ENCODE results near the gene LYZL6. TPM values are rescaled to one million over a fixed set of nuclear protein-coding genes. Genes with fewer than 3 reads are reported as not detected.
"Not testable (repeated sequence)": the region's sequence is repeated elsewhere in the genome, so short reads cannot be mapped to it uniquely, and the experiment has no call there.

LYZL6 gene
- total and polyA plus RNA-seq, 3 donors from 2014 or later, result 22.9 to 82.6 (median 38.7) TPM

- no peak for DNase-seq
- no peaks in the 10 kb centered on the region for H3K4me1 ChIP-seq
- H3K4me3 ChIP-seq, result no peak overlapping the region
- H3K27me3 ChIP-seq, result no peaks in the 10 kb centered on the region
- no peaks in the 10 kb centered on the region for H3K9me3 ChIP-seq
- H3K36me3 ChIP-seq (ENCODE audit: low read depth, missing control alignments), result no peaks in the 10 kb centered on the region
- TF ChIP-seq CTCF (IDR thresholded peaks at IDR 0.05) (no peak), POLR2A (IDR thresholded peaks at IDR 0.05) (no peak)
- no peak overlapping the region for H3K27ac ChIP-seq
- intact Hi-C loops (cut with DNase I; ENCODE audit: low total_unique reads), result no loop called here
- WGBS, 2 donors, result 80 to 81% methylated on average over 9 of the region's 9 CpGs
These were observed 41.8 kb downstream of the LYZL6 start for GRCh38 chr17:35901631-35902175.

GRCh38 chr17:35900708-35901480 lies 42.6 kb downstream of the LYZL6 start:
- H3K4me1 ChIP-seq, result no peaks in the 10 kb centered on the region
- intact Hi-C loops (cut with DNase I; ENCODE audit: low total_unique reads), result no loop called here
- no peak for DNase-seq
- H3K27me3 ChIP-seq, result no peaks in the 10 kb centered on the region
- TF ChIP-seq CTCF (IDR thresholded peaks at IDR 0.05), result no peak
- no peak for TF ChIP-seq POLR2A (IDR thresholded peaks at IDR 0.05)
- H3K9me3 ChIP-seq, result no peaks in the 10 kb centered on the region
- H3K36me3 ChIP-seq (ENCODE audit: low read depth, missing control alignments), result no peaks in the 10 kb centered on the region
- WGBS, 2 donors, result 56 to 62% methylated on average over 11 of the region's 11 CpGs
- no peak overlapping the region for H3K27ac ChIP-seq
- no peak overlapping the region for H3K4me3 ChIP-seq

- H3K27ac ChIP-seq, result no peak overlapping the region
These were observed 43.2 kb downstream of the LYZL6 start for GRCh38 chr17:35900280-35900679.

GRCh38 chr17:35898283-35899070 lies 45.0 kb downstream of the LYZL6 start:
- TF ChIP-seq POLR2A (IDR thresholded peaks at IDR 0.05), result no peak
- TF ChIP-seq CTCF (IDR thresholded peaks at IDR 0.05), result no peak
- DNase-seq, result peak; percentile 40
- Histone ChIP-seq H3K4me1 (no peaks in the 10 kb centered on the region), H3K27me3 (no peaks in the 10 kb centered on the region), H3K9me3 (no peaks in the 10 kb centered on the region), H3K4me3 (no peak overlapping the region), H3K27ac (no peak overlapping the region), H3K36me3 (ENCODE audit: low read depth, missing control alignments) (no peaks in the 10 kb centered on the region)
- intact Hi-C loops (cut with DNase I; ENCODE audit: low total_unique reads), result no loop called here
- 60 to 83% methylated on average over 6 of the region's 6 CpGs for WGBS, 2 donors

More at GRCh38 chr17:35900280-35900679, 43.2 kb downstream of the LYZL6 start:
- no peak for TF ChIP-seq POLR2A (IDR thresholded peaks at IDR 0.05)
- no peak for TF ChIP-seq CTCF (IDR thresholded peaks at IDR 0.05)
- 72 to 81% methylated on average over 5 of the region's 5 CpGs for WGBS, 2 donors
- H3K36me3 ChIP-seq (ENCODE audit: low read depth, missing control alignments), result no peaks in the 10 kb centered on the region
- no peaks in the 10 kb centered on the region for H3K9me3 ChIP-seq
- no peak overlapping the region for H3K4me3 ChIP-seq
- no peaks in the 10 kb centered on the region for H3K27me3 ChIP-seq
- no peaks in the 10 kb centered on the region for H3K4me1 ChIP-seq
- DNase-seq, result no peak
- intact Hi-C loops (cut with DNase I; ENCODE audit: low total_unique reads), result no loop called here

- DNase-seq; intact Hi-C loops (cut with DNase I; ENCODE audit: low total_unique reads); H3K4me1 ChIP-seq; H3K27me3 ChIP-seq; H3K36me3 ChIP-seq (ENCODE audit: low read depth, missing control alignments); H3K27ac ChIP-seq; H3K4me3 ChIP-seq; H3K9me3 ChIP-seq: not testable (repeated sequence)
- 91 to 92% methylated on average over 7 of the region's 7 CpGs for WGBS, 2 donors
These were observed 45.7 kb downstream of the LYZL6 start for GRCh38 chr17:35897772-35898171.

Measured in testis (tissue), 3 donors.